Neural cell (in vitro differentiated cells): ENCODE results near the gene U2SURP.

ENCODE experiments used
- EZH2 ChIP-seq: fragments of 200-600, 300-800 bp; shearing (Covaris generic), sonication (generic); IDR thresholded peaks from 2 replicates; pipeline ENCODE4 v1.6.1; 2014; ENCODE audit warnings: antibody characterized with exemption, low read length, borderline replicate concordance, mild to moderate bottlenecking; ENCODE audit not compliant: insufficient read depth, poor library complexity, severe bottlenecking
- POLR2AphosphoS5 ChIP-seq: IDR thresholded peaks from 2 replicates; pipeline ENCODE4 v1.6.1; 2012
- TAF1 ChIP-seq: IDR thresholded peaks from 2 replicates; pipeline ENCODE4 v1.6.1; 2012; ENCODE audit warnings: low read depth
- TF ChIP-seq, protein P1 (sequence below): fragments of 450-650 bp; IDR thresholded peaks from 2 replicates; pipeline ENCODE4 v1.5.1; 2014; ENCODE audit warnings: antibody characterized with exemption, mild to moderate bottlenecking, moderate library complexity; ENCODE audit not compliant: poor library complexity, severe bottlenecking

- TF ChIP-seq, protein P1, sequence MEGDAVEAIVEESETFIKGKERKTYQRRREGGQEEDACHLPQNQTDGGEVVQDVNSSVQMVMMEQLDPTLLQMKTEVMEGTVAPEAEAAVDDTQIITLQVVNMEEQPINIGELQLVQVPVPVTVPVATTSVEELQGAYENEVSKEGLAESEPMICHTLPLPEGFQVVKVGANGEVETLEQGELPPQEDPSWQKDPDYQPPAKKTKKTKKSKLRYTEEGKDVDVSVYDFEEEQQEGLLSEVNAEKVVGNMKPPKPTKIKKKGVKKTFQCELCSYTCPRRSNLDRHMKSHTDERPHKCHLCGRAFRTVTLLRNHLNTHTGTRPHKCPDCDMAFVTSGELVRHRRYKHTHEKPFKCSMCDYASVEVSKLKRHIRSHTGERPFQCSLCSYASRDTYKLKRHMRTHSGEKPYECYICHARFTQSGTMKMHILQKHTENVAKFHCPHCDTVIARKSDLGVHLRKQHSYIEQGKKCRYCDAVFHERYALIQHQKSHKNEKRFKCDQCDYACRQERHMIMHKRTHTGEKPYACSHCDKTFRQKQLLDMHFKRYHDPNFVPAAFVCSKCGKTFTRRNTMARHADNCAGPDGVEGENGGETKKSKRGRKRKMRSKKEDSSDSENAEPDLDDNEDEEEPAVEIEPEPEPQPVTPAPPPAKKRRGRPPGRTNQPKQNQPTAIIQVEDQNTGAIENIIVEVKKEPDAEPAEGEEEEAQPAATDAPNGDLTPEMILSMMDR, result no peak
- TF ChIP-seq TAF1 (no peak), EZH2 (no peak), POLR2AphosphoS5 (no peak)
Measured at GRCh38 chr3:143070977-143071551, 69.7 kb downstream of the U2SURP start.
